HEK293 (cell line): ENCODE results near the gene MPP4.
A peak's percentile ranks its signal among the peaks of the same experiment; 100 is the strongest.

ENCODE experiments used
- CTCF ChIA-PET: fragments of 350-600 bp; formaldehyde crosslinking; extraction: SDS; loops from one replicate; lab custom pipeline; 2021; ENCODE audit warnings: antibody characterized with exemption; lab: Yijun Ruan, JAX
- POLR2A ChIA-PET: fragments of 300-600 bp; formaldehyde crosslinking; extraction: SDS; loops from one replicate; lab custom pipeline; 2020; ENCODE audit warnings: antibody characterized with exemption, inconsistent platforms; lab: Yijun Ruan, JAX
- H3K27ac ChIP-seq: fragments of 200-500 bp; sonication (Bioruptor generic); 2 replicates; pipeline ENCODE4 v1.5.1; 2014; ENCODE audit warnings: low read depth, low read length, control low read depth, inconsistent platforms; ENCODE audit errors: extremely low read depth
- H3K36me3 ChIP-seq, 2 experiments: fragments of 200-500 bp in 1 of 2; sonication (Bioruptor generic) in 1 of 2; 1 replicate in 1 of 2; 2 replicates in 1 of 2; pipeline ENCODE4 v1.5.1; 2014 to 2017; ENCODE audit warnings: inconsistent platforms in 2 of 2, low read length in 2 of 2; ENCODE audit not compliant: control insufficient read depth in 2 of 2, insufficient read depth in 1 of 2
- H3K4me1 ChIP-seq: fragments of 200-500 bp; sonication (Bioruptor generic); 2 replicates; pipeline ENCODE4 v1.5.1; 2014; ENCODE audit warnings: mild to moderate bottlenecking, low read length, inconsistent platforms; ENCODE audit not compliant: control insufficient read depth, insufficient read depth
- H3K4me3 ChIP-seq: 2 replicates; pipeline ENCODE4 v1.5.1; 2011; ENCODE audit warnings: low read depth, mild to moderate bottlenecking, control low read depth, low read length, moderate library complexity
- H3K9me3 ChIP-seq: fragments of 200-500 bp; sonication (Bioruptor generic); 2 replicates; pipeline ENCODE4 v1.5.1; 2014; ENCODE audit warnings: low read depth, low read length, inconsistent platforms; ENCODE audit not compliant: control insufficient read depth, insufficient read depth
- GFI1B ChIP-seq: fragments of 450-650 bp; formaldehyde crosslinking; IDR thresholded peaks from 2 replicates; pipeline ENCODE4 v1.5.1; 2016; ENCODE audit warnings: missing biosample characterization, missing genetic modification characterization
- GLI4 ChIP-seq: fragments of 450-650 bp; formaldehyde crosslinking; IDR thresholded peaks from 2 replicates; pipeline ENCODE4 v1.5.1; 2016; ENCODE audit warnings: missing biosample characterization, missing genetic modification characterization
- MYNN ChIP-seq: fragments of 450-650 bp; formaldehyde crosslinking; IDR thresholded peaks from 2 replicates; pipeline ENCODE4 v1.5.1; 2016; ENCODE audit warnings: missing biosample characterization, missing genetic modification characterization, borderline replicate concordance
- MZF1 ChIP-seq: fragments of 450-650 bp; formaldehyde crosslinking; IDR thresholded peaks from 2 replicates; pipeline ENCODE4 v1.5.1; 2017; ENCODE audit warnings: missing biosample characterization, missing genetic modification characterization, borderline replicate concordance
- OSR2 ChIP-seq: fragments of 450-650 bp; formaldehyde crosslinking; IDR thresholded peaks from 2 replicates; pipeline ENCODE4 v1.5.1; 2016; ENCODE audit warnings: missing biosample characterization, missing genetic modification characterization
- OVOL3 ChIP-seq: fragments of 450-650 bp; formaldehyde crosslinking; IDR thresholded peaks from 2 replicates; pipeline ENCODE4 v1.5.1; 2016; ENCODE audit warnings: missing biosample characterization, missing genetic modification characterization
- SCRT2 ChIP-seq: fragments of 450-650 bp; formaldehyde crosslinking; IDR thresholded peaks from 2 replicates; pipeline ENCODE4 v1.5.1; 2016; ENCODE audit warnings: missing biosample characterization, missing genetic modification characterization
- YY1 ChIP-seq: fragments of 450-650 bp; formaldehyde crosslinking; IDR thresholded peaks from 2 replicates; pipeline ENCODE4 v1.5.1; 2018; ENCODE audit warnings: missing biosample characterization, missing genetic modification characterization
- ZBTB44 ChIP-seq: fragments of 450-650 bp; IDR thresholded peaks from 2 replicates; pipeline ENCODE4 v1.5.1; 2018; ENCODE audit warnings: missing biosample characterization, mild to moderate bottlenecking, missing genetic modification characterization
- ZNF19 ChIP-seq: fragments of 450-650 bp; formaldehyde crosslinking; IDR thresholded peaks from 2 replicates; pipeline ENCODE4; 2016; ENCODE audit warnings: missing biosample characterization, missing genetic modification characterization, low read depth
- ZNF221 ChIP-seq: fragments of 450-650 bp; formaldehyde crosslinking; IDR thresholded peaks from 2 replicates; pipeline ENCODE4 v1.5.1; 2017; ENCODE audit warnings: missing biosample characterization, missing genetic modification characterization, borderline replicate concordance
- ZNF391 ChIP-seq: fragments of 450-650 bp; formaldehyde crosslinking; IDR thresholded peaks from 2 replicates; pipeline ENCODE4 v1.5.1; 2016; ENCODE audit warnings: low read depth, missing biosample characterization, missing genetic modification characterization, borderline replicate concordance
- ZNF404 ChIP-seq: fragments of 450-650 bp; formaldehyde crosslinking; IDR thresholded peaks from 2 replicates; pipeline ENCODE4 v1.5.1; 2017; ENCODE audit warnings: missing biosample characterization, missing genetic modification characterization
- ZNF571 ChIP-seq: fragments of 450-650 bp; formaldehyde crosslinking; IDR thresholded peaks from 2 replicates; pipeline ENCODE4 v1.5.0; 2017; ENCODE audit warnings: missing biosample characterization, missing genetic modification characterization
- ZNF792 ChIP-seq: fragments of 450-650 bp; formaldehyde crosslinking; IDR thresholded peaks from 2 replicates; pipeline ENCODE4 v1.5.1; 2016; ENCODE audit warnings: missing biosample characterization, missing genetic modification characterization
- ZSCAN23 ChIP-seq: fragments of 450-650 bp; formaldehyde crosslinking; IDR thresholded peaks from 2 replicates; pipeline ENCODE4 v1.5.1; 2016; ENCODE audit warnings: missing biosample characterization, missing genetic modification characterization
- TF ChIP-seq, protein P1 (sequence below): fragments of 450-650 bp; formaldehyde crosslinking; IDR thresholded peaks from 2 replicates; pipeline ENCODE4 v1.5.1; 2016; ENCODE audit warnings: missing biosample characterization, missing genetic modification characterization, borderline replicate concordance
- TF ChIP-seq, protein P2 (sequence below): fragments of 450-650 bp; formaldehyde crosslinking; IDR thresholded peaks from 2 replicates; pipeline ENCODE4 v1.5.1; 2016; ENCODE audit warnings: missing biosample characterization, missing genetic modification characterization

Gene MPP4

GRCh38 chr2:201709747-201710146, 11.3 kb upstream of the MPP4 start (continued):
- TF ChIP-seq MZF1 (no peak), ZNF221 (tag by site-specific recombination) (no peak), OVOL3 (tag by site-specific recombination) (no peak), OSR2 (no peak), YY1 (no peak), ZBTB44 (peak; percentile 94), ZNF391 (no peak), GFI1B (no peak), ZNF792 (tag by site-specific recombination) (no peak), ZNF19 (no peak), GLI4 (tag by site-specific recombination) (no peak), SCRT2 (tag by site-specific recombination) (peak; percentile 77), ZNF404 (tag by site-specific recombination) (no peak)
- TF ChIP-seq, protein P1, sequence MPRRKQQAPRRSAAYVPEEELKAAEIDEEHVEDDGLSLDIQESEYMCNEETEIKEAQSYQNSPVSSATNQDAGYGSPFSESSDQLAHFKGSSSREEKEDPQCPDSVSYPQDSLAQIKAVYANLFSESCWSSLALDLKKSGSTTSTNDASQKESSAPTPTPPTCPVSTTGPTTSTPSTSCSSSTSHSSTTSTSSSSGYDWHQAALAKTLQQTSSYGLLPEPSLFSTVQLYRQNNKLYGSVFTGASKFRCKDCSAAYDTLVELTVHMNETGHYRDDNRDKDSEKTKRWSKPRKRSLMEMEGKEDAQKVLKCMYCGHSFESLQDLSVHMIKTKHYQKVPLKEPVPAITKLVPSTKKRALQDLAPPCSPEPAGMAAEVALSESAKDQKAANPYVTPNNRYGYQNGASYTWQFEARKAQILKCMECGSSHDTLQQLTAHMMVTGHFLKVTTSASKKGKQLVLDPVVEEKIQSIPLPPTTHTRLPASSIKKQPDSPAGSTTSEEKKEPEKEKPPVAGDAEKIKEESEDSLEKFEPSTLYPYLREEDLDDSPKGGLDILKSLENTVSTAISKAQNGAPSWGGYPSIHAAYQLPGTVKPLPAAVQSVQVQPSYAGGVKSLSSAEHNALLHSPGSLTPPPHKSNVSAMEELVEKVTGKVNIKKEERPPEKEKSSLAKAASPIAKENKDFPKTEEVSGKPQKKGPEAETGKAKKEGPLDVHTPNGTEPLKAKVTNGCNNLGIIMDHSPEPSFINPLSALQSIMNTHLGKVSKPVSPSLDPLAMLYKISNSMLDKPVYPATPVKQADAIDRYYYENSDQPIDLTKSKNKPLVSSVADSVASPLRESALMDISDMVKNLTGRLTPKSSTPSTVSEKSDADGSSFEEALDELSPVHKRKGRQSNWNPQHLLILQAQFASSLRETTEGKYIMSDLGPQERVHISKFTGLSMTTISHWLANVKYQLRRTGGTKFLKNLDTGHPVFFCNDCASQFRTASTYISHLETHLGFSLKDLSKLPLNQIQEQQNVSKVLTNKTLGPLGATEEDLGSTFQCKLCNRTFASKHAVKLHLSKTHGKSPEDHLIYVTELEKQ (tag by site-specific recombination): no peak
- TF ChIP-seq, all 188 proteins: peak for 8

- CTCF ChIA-PET: interaction anchor here (0.7 kb wide), 1 partner anchor 748 kb away, joined by 6 read pairs; no protein-coding TSS in a partner anchor
Measured at GRCh38 chr2:201709049-201709448, 10.6 kb upstream of the MPP4 start.

GRCh38 chr2:201707753-201708152, 9.3 kb upstream of the MPP4 start:
- ChIA-PET POLR2A (interaction anchor here (0.5 kb wide), 1 partner anchor 17 kb away, joined by 3 read pairs; no protein-coding TSS in a partner anchor), CTCF (no interaction called here)
- peaks cover 4% of the 10 kb centered on the region; the same call in 1 of the 2 replicates for H3K4me1 ChIP-seq
- H3K27ac ChIP-seq: no peak overlapping the region
- no peak for TF ChIP-seq ZSCAN23
- TF ChIP-seq, protein P2, sequence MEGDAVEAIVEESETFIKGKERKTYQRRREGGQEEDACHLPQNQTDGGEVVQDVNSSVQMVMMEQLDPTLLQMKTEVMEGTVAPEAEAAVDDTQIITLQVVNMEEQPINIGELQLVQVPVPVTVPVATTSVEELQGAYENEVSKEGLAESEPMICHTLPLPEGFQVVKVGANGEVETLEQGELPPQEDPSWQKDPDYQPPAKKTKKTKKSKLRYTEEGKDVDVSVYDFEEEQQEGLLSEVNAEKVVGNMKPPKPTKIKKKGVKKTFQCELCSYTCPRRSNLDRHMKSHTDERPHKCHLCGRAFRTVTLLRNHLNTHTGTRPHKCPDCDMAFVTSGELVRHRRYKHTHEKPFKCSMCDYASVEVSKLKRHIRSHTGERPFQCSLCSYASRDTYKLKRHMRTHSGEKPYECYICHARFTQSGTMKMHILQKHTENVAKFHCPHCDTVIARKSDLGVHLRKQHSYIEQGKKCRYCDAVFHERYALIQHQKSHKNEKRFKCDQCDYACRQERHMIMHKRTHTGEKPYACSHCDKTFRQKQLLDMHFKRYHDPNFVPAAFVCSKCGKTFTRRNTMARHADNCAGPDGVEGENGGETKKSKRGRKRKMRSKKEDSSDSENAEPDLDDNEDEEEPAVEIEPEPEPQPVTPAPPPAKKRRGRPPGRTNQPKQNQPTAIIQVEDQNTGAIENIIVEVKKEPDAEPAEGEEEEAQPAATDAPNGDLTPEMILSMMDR: 0 out of 2 replicates have a peak, but pooled peaks have one; percentile 10
- H3K4me3 ChIP-seq: no peak overlapping the region
- H3K9me3 ChIP-seq: no peaks in the 10 kb centered on the region
- peaks cover 28 to 78% of the 10 kb centered on the region in 2 experiments for H3K36me3 ChIP-seq

More at GRCh38 chr2:201709049-201709448, 10.6 kb upstream of the MPP4 start:
- Histone ChIP-seq H3K4me1 (peaks cover 4% of the 10 kb centered on the region; the same call in 1 of the 2 replicates), H3K9me3 (no peaks in the 10 kb centered on the region), H3K36me3 (peaks cover 19 to 80% of the 10 kb centered on the region in 2 experiments), H3K27ac (no peak overlapping the region), H3K4me3 (no peak overlapping the region)
- peak; percentile 92 for TF ChIP-seq MYNN (tag by site-specific recombination)
- TF ChIP-seq ZNF571 (tag by site-specific recombination): no peak
- POLR2A ChIA-PET: no interaction called here
